ENCODE results near the gene ZCCHC10.

DNA sequence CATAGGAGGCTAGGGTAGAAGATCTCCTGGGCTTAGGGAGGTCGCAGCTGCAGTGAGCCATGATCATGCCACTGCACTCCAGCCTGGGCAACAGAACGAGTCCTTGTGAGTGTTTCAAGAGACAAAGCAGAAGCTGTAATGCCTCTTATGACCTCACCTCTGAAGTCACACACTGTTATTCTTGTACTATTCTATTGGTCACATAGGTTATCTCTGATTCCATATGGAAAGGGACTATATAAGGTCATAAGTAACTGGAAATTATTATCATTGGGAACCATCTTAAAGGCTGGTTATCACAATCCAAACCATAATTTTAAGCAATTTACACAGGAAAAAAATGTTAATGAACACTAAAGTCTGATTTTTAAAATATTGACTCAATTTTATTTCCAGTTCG is 45.1 kb downstream of the ZCCHC10 start:
- no peak for TF ChIP-seq POLR2A (IDR thresholded peaks at IDR 0.05; ENCODE audit: low read length)
- TF ChIP-seq GATA1 (IDR thresholded peaks at IDR 0.05; ENCODE audit: low read depth, low read length): no peak

Measured in erythroblast (primary cell).